Measurements from ENCODE around the gene RND1.

- TF ChIP-seq CTCF (optimal IDR thresholded peaks at IDR 0.05 in 1 of 3, IDR thresholded peaks at IDR 0.05 in 1 of 3, conservative IDR thresholded peaks at IDR 0.05 in 1 of 3; ENCODE audit: extremely low read depth in 1 of 3, insufficient read depth in 2 of 3, low read length in 3 of 3), result no peak
- TF ChIP-seq EZH2 (IDR thresholded peaks at IDR 0.05; ENCODE audit: low read length), result no peak
These were observed 17.9 kb upstream of the RND1 start for GRCh38 chr12:48883305-48884161.

Measured in keratinocyte (primary cell).